Left forelimb (tissue), 1 donor: ENCODE measurements around the gene NTRK2.

Experiments
- DNase-seq: peaks from one replicate; pipeline ENCODE4 v3.0.0-alpha.2; 2018; ENCODE audit warnings: low spot score

Gene NTRK2

GRCh38 chr9:84975926-84976325 is 306.4 kb downstream of the NTRK2 start:
- no peak for DNase-seq

GRCh38 chr9:84978661-84979060 is 309.1 kb downstream of the NTRK2 start:
- no peak for DNase-seq

GRCh38 chr9:84983749-84984148 is 314.2 kb downstream of the NTRK2 start:
- no peak for DNase-seq

- no peak for DNase-seq
Observed at GRCh38 chr9:84988621-84989020, 319.1 kb downstream of the NTRK2 start.

GRCh38 chr9:84990416-84990815 is 320.9 kb downstream of the NTRK2 start:
- DNase-seq, result no peak

- no peak for DNase-seq
Observed at GRCh38 chr9:84990850-84991513, 321.5 kb downstream of the NTRK2 start.

- DNase-seq, result no peak
Observed at GRCh38 chr9:84991514-84991870, 322.0 kb downstream of the NTRK2 start.

GRCh38 chr9:84992381-84992780 is 322.9 kb downstream of the NTRK2 start:
- no peak for DNase-seq

GRCh38 chr9:84993105-84993504 is 323.6 kb downstream of the NTRK2 start:
- no peak for DNase-seq

- DNase-seq, result no peak
Observed at GRCh38 chr9:84996029-84996428, 326.5 kb downstream of the NTRK2 start.

- no peak for DNase-seq
Observed at GRCh38 chr9:84996716-84997115, 327.2 kb downstream of the NTRK2 start.

- no peak for DNase-seq
Observed at GRCh38 chr9:84997472-84997871, 327.9 kb downstream of the NTRK2 start.

- DNase-seq, result no peak
Observed at GRCh38 chr9:84998639-84999038, 329.1 kb downstream of the NTRK2 start.

- DNase-seq, result no peak
Observed at GRCh38 chr9:84999788-85000187, 330.3 kb downstream of the NTRK2 start.

- DNase-seq, result no peak
Observed at GRCh38 chr9:85001925-85002324, 332.4 kb downstream of the NTRK2 start.

GRCh38 chr9:85004818-85005413 is 335.4 kb downstream of the NTRK2 start:
- DNase-seq, result no peak

GRCh38 chr9:85007748-85008147 is 338.2 kb downstream of the NTRK2 start:
- no peak for DNase-seq

- DNase-seq, result no peak
Observed at GRCh38 chr9:85008215-85008614, 338.7 kb downstream of the NTRK2 start.

- no peak for DNase-seq
Observed at GRCh38 chr9:85009251-85009650, 339.7 kb downstream of the NTRK2 start.

- no peak for DNase-seq
Observed at GRCh38 chr9:85013703-85014102, 344.2 kb downstream of the NTRK2 start.

GRCh38 chr9:85014292-85014691 is 344.8 kb downstream of the NTRK2 start:
- no peak for DNase-seq

- DNase-seq, result no peak
Observed at GRCh38 chr9:85016384-85017006, 347.0 kb downstream of the NTRK2 start.

GRCh38 chr9:85020791-85021190 is 351.3 kb downstream of the NTRK2 start:
- no peak for DNase-seq

GRCh38 chr9:85021686-85022085 is 352.2 kb downstream of the NTRK2 start:
- DNase-seq, result no peak
